COR-L47 (cell line): ENCODE results near the gene GRIN1.

Experiments
- DNase-seq: peaks from one replicate; lab custom pipeline; 2025; lab: John Stamatoyannopoulos, UW

Gene GRIN1

GRCh38 chr9:137148242-137148641 is 9.3 kb downstream of the GRIN1 start:
- no peak for DNase-seq

- no peak for DNase-seq
Measured at GRCh38 chr9:137148661-137149060, 9.7 kb downstream of the GRIN1 start.

- DNase-seq: no peak
Measured at GRCh38 chr9:137149363-137149762, 10.4 kb downstream of the GRIN1 start.

GRCh38 chr9:137149942-137150616 is 11.1 kb downstream of the GRIN1 start:
- no peak for DNase-seq

GRCh38 chr9:137150617-137151457 is 11.9 kb downstream of the GRIN1 start:
- no peak for DNase-seq

- DNase-seq: no peak
Measured at GRCh38 chr9:137152844-137153405, 14.0 kb downstream of the GRIN1 start.

DNA sequence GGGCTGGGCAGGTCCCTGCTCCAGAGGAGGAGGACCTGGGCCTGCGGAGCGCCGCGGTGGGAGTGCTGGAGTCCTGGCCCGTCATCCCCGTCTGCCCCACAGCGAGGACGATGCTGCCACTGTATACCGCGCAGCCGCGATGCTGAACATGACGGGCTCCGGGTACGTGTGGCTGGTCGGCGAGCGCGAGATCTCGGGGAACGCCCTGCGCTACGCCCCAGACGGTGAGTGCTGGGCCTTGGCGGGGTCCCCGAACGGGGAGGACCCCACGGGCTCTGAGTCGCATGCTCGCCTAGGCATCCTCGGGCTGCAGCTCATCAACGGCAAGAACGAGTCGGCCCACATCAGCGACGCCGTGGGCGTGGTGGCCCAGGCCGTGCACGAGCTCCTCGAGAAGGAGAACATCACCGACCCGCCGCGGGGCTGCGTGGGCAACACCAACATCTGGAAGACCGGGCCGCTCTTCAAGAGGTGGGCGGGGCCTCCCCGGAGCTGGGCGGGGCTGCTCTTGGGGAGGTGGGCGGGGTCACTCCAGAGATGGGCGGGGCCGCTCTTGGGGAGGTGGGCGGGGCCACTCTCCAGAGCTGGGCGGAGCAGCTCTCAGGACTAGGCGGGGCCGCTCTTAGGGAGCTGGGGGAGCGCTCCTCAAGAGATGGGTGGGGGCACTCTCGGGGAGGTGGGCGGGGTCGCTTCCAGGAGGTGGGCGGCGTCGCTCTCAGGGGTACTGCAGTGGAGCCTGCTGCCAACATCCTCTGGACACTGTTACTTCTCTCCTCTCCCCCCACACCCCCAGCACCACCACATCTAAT is 17.8 kb downstream of the GRIN1 start:
- DNase-seq: no peak

GRCh38 chr9:137157618-137158415 is 18.9 kb downstream of the GRIN1 start:
- no peak for DNase-seq

GRCh38 chr9:137158625-137159024 is 19.7 kb downstream of the GRIN1 start:
- DNase-seq: no peak

DNA sequence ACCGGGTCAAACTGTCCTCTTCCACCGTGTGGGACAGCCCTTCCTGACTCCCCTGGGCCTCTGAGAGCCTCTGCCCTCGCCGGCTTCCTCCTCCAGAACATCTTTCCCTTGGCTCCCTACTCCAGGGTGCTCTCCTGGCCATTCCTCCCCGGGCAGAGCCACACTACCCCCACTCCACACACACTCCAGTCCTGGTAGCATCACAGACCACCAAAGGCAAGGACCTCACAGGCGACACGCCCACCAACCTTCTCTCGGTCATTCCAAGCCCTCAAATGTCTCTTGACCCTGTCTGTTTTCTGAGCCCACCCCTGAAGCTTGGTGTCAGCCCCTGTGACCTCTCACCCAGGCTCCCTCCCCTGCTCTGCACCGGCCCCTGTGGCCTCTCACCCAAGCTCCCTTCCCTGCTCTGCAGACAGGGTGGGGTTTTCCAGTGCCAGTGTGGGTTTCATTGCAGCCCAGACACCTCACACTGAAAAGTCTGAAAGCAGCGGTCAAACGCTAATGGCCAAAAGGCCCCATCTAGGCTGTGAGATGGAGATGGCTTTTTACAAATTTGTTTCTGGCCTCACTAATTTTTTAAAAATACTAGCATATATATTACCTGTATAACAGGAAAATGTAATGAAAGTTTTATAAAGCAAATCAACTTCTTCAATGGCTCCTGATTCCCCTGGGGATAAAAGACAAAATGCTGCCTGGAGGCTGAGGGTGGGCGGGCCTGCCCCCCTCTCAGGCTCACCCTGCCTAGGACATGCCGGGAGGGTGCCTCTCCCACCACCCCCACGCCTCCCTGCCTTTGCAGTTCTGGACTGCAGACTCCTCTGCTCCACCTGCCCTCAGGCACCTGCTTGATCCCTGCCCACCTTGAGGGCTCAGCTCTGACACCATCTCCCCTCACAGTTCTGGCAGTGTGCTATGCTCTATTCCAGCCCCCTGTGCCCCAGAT is 20.4 kb downstream of the GRIN1 start:
- DNase-seq: no peak

DNA sequence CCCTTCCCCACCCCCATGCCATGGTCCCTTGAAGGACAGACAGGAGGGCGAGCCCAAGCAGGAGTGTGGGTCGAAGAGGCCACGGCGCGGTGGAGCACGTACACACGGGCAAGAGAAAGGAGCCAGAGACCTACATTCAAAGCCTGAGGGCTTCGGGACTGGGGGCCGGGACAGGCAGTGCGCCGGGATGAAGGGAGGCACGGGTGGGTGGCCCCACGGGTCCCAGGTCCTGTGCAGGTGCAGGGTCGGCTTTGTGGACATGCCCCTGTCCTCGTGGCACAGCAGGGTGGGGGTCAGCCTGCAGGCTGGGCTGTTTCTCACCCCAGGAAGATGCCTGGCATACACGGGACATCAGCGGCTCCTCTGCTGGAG is 21.1 kb downstream of the GRIN1 start:
- DNase-seq: no peak

GRCh38 chr9:137160716-137161557 is 22.0 kb downstream of the GRIN1 start:
- no peak for DNase-seq

- no peak for DNase-seq
Measured at GRCh38 chr9:137161558-137162486, 22.9 kb downstream of the GRIN1 start.

DNA sequence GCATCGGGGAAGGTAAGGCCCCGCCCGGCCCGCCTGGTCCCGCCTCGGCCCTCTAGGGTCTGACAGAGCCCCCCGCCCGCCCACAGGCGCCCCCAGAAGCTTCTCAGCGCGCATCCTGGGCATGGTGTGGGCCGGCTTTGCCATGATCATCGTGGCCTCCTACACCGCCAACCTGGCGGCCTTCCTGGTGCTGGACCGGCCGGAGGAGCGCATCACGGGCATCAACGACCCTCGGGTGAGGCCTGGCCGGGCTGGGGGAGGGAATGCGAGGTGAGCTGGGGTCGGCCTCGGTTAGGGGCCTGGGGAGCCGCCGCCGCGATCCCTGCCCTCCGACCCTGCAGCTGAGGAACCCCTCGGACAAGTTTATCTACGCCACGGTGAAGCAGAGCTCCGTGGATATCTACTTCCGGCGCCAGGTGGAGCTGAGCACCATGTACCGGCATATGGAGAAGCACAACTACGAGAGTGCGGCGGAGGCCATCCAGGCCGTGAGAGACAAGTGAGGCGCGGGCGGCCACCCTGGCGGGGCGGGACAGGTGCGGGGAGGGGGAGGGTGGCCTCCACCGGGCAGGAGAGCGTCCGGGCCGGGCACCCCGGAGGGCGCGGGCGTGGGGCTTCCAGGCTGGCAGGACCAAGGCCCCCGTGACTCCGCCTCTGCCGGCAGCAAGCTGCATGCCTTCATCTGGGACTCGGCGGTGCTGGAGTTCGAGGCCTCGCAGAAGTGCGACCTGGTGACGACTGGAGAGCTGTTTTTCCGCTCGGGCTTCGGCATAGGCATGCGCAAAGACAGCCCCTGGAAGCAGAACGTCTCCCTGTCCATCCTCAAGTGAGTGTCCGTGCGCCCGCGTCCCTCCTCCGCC is 23.8 kb downstream of the GRIN1 start:
- no peak for DNase-seq

DNA sequence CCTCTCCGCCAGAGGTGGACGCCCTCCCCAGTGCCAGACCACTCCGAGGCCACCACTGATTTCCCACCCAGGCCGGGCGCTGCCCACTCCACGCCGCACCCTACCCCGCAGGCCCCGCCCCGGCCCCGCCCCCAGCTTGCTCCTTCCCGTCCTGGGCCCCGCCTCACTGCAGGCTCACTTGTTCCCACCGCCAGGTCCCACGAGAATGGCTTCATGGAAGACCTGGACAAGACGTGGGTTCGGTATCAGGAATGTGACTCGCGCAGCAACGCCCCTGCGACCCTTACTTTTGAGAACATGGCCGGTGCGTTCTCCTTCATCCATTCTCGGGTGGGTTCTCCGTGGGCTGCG is 24.4 kb downstream of the GRIN1 start:
- no peak for DNase-seq

GRCh38 chr9:137163805-137164204 is 24.9 kb downstream of the GRIN1 start:
- DNase-seq: no peak
